HG02943 (cell line): ENCODE data around the gene GPR108.

Experiments used
- ATAC-seq: cut with Tn5 transposase; IDR thresholded peaks from one replicate; pipeline ENCODE4 v1.9.1; 2021; ENCODE audit warnings: mild to moderate bottlenecking, low read depth, moderate library complexity; ENCODE audit not compliant: unreplicated experiment

GPR108 gene

GRCh38 chr19:6737873-6738786 is 750 bp upstream of the GPR108 start:
- ATAC-seq = no peak

GRCh38 chr19:6736917-6737283 is 480 bp downstream of the GPR108 start:
- no peak for ATAC-seq

GRCh38 chr19:6736169-6736916 is 1.0 kb downstream of the GPR108 start:
- ATAC-seq = no peak

GRCh38 chr19:6735181-6735911 is 2.0 kb downstream of the GPR108 start:
- no peak for ATAC-seq

- no peak for ATAC-seq
Observed at GRCh38 chr19:6734096-6734696, 3.2 kb downstream of the GPR108 start.

- no peak for ATAC-seq
Observed at GRCh38 chr19:6733338-6734095, 3.9 kb downstream of the GPR108 start.

GRCh38 chr19:6732803-6733337 is 4.5 kb downstream of the GPR108 start:
- no peak for ATAC-seq

GRCh38 chr19:6731822-6732221 is 5.6 kb downstream of the GPR108 start:
- ATAC-seq = no peak

GRCh38 chr19:6730941-6731670 is 6.3 kb downstream of the GPR108 start:
- ATAC-seq = no peak

GRCh38 chr19:6730153-6730804 is 7.1 kb downstream of the GPR108 start:
- ATAC-seq = no peak

- no peak for ATAC-seq
Observed at GRCh38 chr19:6729573-6730152, 7.7 kb downstream of the GPR108 start.

- ATAC-seq = no peak
Observed at GRCh38 chr19:6728346-6728745, 9.0 kb downstream of the GPR108 start.

GRCh38 chr19:6725513-6726231 is 11.7 kb downstream of the GPR108 start:
- ATAC-seq = no peak

- ATAC-seq = no peak
Observed at GRCh38 chr19:6724631-6725492, 12.5 kb downstream of the GPR108 start.

GRCh38 chr19:6723738-6724137 is 13.6 kb downstream of the GPR108 start:
- ATAC-seq = no peak

GRCh38 chr19:6723108-6723618 is 14.2 kb downstream of the GPR108 start:
- ATAC-seq = no peak
